ENCODE results near the gene NLRP9. TPM values are rescaled to one million over a fixed set of nuclear protein-coding genes. Genes with fewer than 3 reads are reported as not detected.

NLRP9 gene
- polyA plus RNA-seq, 4 donors, result 0.01 TPM; not detected in 2

DNA sequence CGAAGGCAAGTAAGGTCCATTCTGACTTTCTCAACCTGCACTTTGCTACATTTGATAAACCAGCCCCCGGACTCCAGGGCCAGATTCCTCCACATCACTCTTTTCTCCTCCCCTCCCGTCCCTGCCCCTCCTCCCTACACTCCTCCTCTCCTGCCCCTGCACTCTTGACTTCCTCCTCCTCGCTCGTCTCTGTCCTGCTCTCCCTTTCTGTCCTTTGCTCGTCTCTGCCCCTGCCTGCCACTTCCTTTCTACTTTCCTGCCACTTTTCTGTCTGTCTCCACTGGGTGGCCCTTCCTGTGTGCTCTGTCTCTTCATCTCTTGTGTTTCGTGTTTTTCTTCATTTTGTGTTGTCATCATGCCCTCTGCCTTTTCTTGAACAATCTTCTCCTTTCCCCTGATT lies 76.4 kb downstream of the NLRP9 start:
- WGBS, 3 donors, result 67 to 73% (median 70%) methylated on average over 7 of the region's 7 CpGs
- no peaks in the 10 kb centered on the region for H3K27me3 ChIP-seq (ENCODE audit: control insufficient read depth in 3 of 3, insufficient read depth in 3 of 3, low read length in 3 of 3)
- H3K4me3 ChIP-seq (ENCODE audit: low read depth in 1 of 3, low read length in 3 of 3), result no peak overlapping the region
- no peaks in the 10 kb centered on the region for H3K9me3 ChIP-seq (ENCODE audit: control insufficient read depth in 2 of 2, insufficient read depth in 1 of 2, low read depth in 1 of 2, low read length in 1 of 2)
- FAIRE-seq, result no peak
- no peak for DNase-seq
- peaks cover 38 to 93% (median 42%) of the 10 kb centered on the region in 3 donors for H3K36me3 ChIP-seq (ENCODE audit: control insufficient read depth in 3 of 3, insufficient read depth in 2 of 3, low read depth in 1 of 3, low read length in 3 of 3)
- no peak overlapping the region for H3K27ac ChIP-seq (ENCODE audit: low read depth in 1 of 3, low read length in 2 of 3)
- H3K4me1 ChIP-seq (ENCODE audit: control insufficient read depth in 3 of 3, insufficient read depth in 2 of 3, low read depth in 1 of 3, low read length in 2 of 3), result peaks cover 2 to 17% (median 8%) of the 10 kb centered on the region in 3 donors

DNA sequence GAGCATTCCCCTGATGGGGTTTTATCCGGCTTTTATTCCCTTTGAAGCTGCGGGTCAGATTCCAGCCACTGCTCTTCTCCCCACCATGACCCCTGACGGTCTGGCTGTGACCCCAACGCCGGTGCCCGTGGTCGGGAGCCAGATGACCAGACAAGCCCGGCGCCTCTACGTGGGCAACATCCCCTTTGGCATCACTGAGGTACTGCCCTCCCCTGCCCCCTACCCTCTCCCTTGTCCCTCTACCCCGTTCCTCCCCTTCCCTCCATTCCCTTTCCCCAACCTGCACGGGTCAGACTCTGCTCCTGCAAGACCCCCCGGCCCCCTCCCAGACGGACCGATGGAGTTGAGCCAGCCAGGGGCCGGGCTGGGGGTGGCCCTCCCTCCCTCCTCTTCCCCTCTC lies 77.2 kb downstream of the NLRP9 start:
- DNase-seq (no peak), FAIRE-seq (no peak)
- Histone ChIP-seq H3K9me3 (ENCODE audit: control insufficient read depth in 2 of 2, insufficient read depth in 1 of 2, low read depth in 1 of 2, low read length in 1 of 2) (no peaks in the 10 kb centered on the region), H3K27me3 (ENCODE audit: control insufficient read depth in 3 of 3, insufficient read depth in 3 of 3, low read length in 3 of 3) (no peaks in the 10 kb centered on the region), H3K27ac (ENCODE audit: low read depth in 1 of 3, low read length in 2 of 3) (no peak overlapping the region), H3K4me1 (ENCODE audit: control insufficient read depth in 3 of 3, insufficient read depth in 2 of 3, low read depth in 1 of 3, low read length in 2 of 3) (peaks cover 6 to 15% (median 7%) of the 10 kb centered on the region in 3 donors), H3K36me3 (ENCODE audit: control insufficient read depth in 3 of 3, insufficient read depth in 2 of 3, low read depth in 1 of 3, low read length in 3 of 3) (peaks cover 35 to 85% (median 36%) of the 10 kb centered on the region in 3 donors), H3K4me3 (ENCODE audit: low read depth in 1 of 3, low read length in 3 of 3) (no peak overlapping the region)
- 75 to 82% (median 79%) methylated on average over 16 of the region's 16 CpGs for WGBS, 3 donors

DNA sequence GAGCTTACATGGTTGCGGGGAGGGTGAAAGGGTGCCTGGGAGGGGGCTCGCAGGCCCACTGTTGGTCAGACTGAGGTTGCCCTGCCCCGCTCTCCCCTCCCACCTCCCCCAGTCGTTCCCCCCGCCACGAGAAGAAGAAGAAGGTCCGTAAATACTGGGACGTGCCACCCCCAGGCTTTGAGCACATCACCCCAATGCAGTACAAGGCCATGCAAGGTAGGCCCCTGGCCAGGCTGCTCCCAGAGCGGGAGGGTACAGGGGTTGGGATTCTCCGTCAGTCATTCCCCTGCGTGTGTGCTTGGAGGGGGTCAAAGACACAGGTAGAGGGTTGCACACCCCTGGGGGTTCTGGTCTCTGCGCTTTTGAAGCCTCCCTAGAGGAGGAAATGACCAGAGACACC lies 77.8 kb downstream of the NLRP9 start:
- DNase-seq, result no peak
- Histone ChIP-seq H3K27ac (ENCODE audit: low read depth in 1 of 3, low read length in 2 of 3) (no peak overlapping the region), H3K36me3 (ENCODE audit: control insufficient read depth in 3 of 3, insufficient read depth in 2 of 3, low read depth in 1 of 3, low read length in 3 of 3) (peaks cover 33 to 79% (median 35%) of the 10 kb centered on the region in 3 donors), H3K4me3 (ENCODE audit: low read depth in 1 of 3, low read length in 3 of 3) (no peak overlapping the region), H3K9me3 (ENCODE audit: control insufficient read depth in 2 of 2, insufficient read depth in 1 of 2, low read depth in 1 of 2, low read length in 1 of 2) (no peaks in the 10 kb centered on the region), H3K4me1 (ENCODE audit: control insufficient read depth in 3 of 3, insufficient read depth in 2 of 3, low read depth in 1 of 3, low read length in 2 of 3) (peaks cover 6 to 15% (median 7%) of the 10 kb centered on the region in 3 donors), H3K27me3 (ENCODE audit: control insufficient read depth in 3 of 3, insufficient read depth in 3 of 3, low read length in 3 of 3) (no peaks in the 10 kb centered on the region)
- WGBS, 3 donors, result 84 to 91% (median 88%) methylated on average over 12 of the region's 12 CpGs
- no peak for FAIRE-seq

DNA sequence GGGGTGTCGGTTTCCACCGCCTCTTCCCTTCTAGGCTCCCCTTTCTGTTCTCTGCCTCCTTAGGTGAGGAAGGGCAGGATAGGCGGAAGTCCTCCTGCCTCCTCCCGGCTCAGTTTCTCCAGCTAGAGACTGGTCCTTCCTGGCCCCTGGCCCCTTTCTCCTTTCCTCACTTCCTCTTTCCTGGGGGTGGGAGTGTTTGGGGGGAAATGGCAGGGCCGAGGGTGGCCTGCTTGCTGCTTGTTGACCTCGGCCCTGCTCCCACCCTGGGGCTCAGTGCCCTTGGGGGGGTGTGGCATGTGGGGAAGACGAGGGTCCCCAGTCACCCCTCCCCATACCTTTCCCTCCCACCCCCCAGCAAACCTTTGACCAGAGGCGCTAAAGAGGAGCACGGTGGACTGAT lies 78.4 kb downstream of the NLRP9 start:
- H3K4me1 ChIP-seq (ENCODE audit: control insufficient read depth in 3 of 3, insufficient read depth in 2 of 3, low read depth in 1 of 3, low read length in 2 of 3), result peaks cover 6 to 15% (median 7%) of the 10 kb centered on the region in 3 donors
- FAIRE-seq (no peak), DNase-seq (no peak)
- H3K27me3 ChIP-seq (ENCODE audit: control insufficient read depth in 3 of 3, insufficient read depth in 3 of 3, low read length in 3 of 3), result no peaks in the 10 kb centered on the region
- no peaks in the 10 kb centered on the region for H3K9me3 ChIP-seq (ENCODE audit: control insufficient read depth in 2 of 2, insufficient read depth in 1 of 2, low read depth in 1 of 2, low read length in 1 of 2)
- no peak overlapping the region for H3K27ac ChIP-seq (ENCODE audit: low read depth in 1 of 3, low read length in 2 of 3)
- WGBS, 3 donors, result 64 to 66% (median 65%) methylated on average over 9 of the region's 9 CpGs
- no peak overlapping the region for H3K4me3 ChIP-seq (ENCODE audit: low read depth in 1 of 3, low read length in 3 of 3)
- peaks cover 33 to 74% (median 35%) of the 10 kb centered on the region in 3 donors for H3K36me3 ChIP-seq (ENCODE audit: control insufficient read depth in 3 of 3, insufficient read depth in 2 of 3, low read depth in 1 of 3, low read length in 3 of 3)

DNA sequence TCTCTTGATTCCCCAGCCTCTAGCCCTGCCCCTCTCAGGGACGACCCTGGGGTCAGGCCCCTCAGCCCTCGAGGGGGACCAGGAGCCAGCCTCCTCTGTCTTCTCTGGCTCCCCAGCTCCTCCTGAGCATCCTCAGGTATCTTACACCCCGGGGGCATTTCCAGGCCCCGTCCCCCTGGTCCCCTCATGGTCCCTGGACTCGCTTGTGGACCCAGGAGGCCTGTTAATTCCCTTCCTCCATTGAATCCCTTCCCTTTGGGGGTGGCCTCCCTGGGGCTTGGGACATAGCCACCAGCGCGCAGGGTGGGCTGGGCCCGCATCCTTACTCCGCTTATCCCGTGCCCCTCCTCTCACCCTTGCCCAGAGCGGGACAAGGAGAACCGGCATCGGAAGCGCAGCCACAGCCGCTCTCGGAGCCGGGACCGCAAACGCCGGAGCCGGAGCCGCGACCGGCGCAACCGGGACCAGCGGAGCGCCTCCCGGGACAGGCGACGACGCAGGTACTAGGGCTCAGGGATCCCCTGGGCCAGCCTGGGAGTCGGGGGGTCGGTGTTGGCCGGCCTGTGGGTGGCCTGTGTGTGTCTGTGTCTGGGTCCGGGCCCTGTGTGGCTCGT lies 79.2 kb downstream of the NLRP9 start:
- peaks cover 29 to 65% (median 35%) of the 10 kb centered on the region in 3 donors for H3K36me3 ChIP-seq (ENCODE audit: control insufficient read depth in 3 of 3, insufficient read depth in 2 of 3, low read depth in 1 of 3, low read length in 3 of 3)
- no peaks in the 10 kb centered on the region for H3K9me3 ChIP-seq (ENCODE audit: control insufficient read depth in 2 of 2, insufficient read depth in 1 of 2, low read depth in 1 of 2, low read length in 1 of 2)
- FAIRE-seq (no peak), DNase-seq (no peak)
- no peak overlapping the region for H3K27ac ChIP-seq (ENCODE audit: low read depth in 1 of 3, low read length in 2 of 3)
- H3K4me3 ChIP-seq (ENCODE audit: low read depth in 1 of 3, low read length in 3 of 3), result no peak overlapping the region
- 87 to 91% (median 89%) methylated on average over 36 to 37 of the region's 37 CpGs for WGBS, 3 donors
- no peaks in the 10 kb centered on the region for H3K27me3 ChIP-seq (ENCODE audit: control insufficient read depth in 3 of 3, insufficient read depth in 3 of 3, low read length in 3 of 3)
- peaks cover 6 to 15% (median 7%) of the 10 kb centered on the region in 3 donors for H3K4me1 ChIP-seq (ENCODE audit: control insufficient read depth in 3 of 3, insufficient read depth in 2 of 3, low read depth in 1 of 3, low read length in 2 of 3)

Other genes with a start within 250 kb of the NLRP9 start
- 1 to 10 TPM in 1 of 4 donors, under 1 TPM in 2, not detected in 1; 0.49 to 2.2 (median 0.54) TPM for gene SSC5D, start 250.0 kb downstream of the NLRP9 start, polyA plus RNA-seq
- under 1 TPM in 1 of 4 donors, not detected in 3; 0.06 TPM for gene SBK2, start 201.3 kb downstream of the NLRP9 start, polyA plus RNA-seq
- under 1 TPM in 2 of 4 donors, not detected in 2; 0.18 to 0.39 TPM for gene SBK3, start 192.9 kb downstream of the NLRP9 start, polyA plus RNA-seq
- gene ZNF579, start 157.6 kb downstream of the NLRP9 start, polyA plus RNA-seq, result 10 to 100 TPM in 1 of 4 donors, 1 to 10 TPM in 3; 2.2 to 12.7 (median 4.8) TPM
- gene FIZ1, start 138.9 kb downstream of the NLRP9 start, polyA plus RNA-seq, result 10 to 100 TPM in 1 of 4 donors, 1 to 10 TPM in 3; 7.2 to 13.0 (median 7.4) TPM
- 10 to 100 TPM; 23.2 to 63.5 (median 45.7) TPM for gene ZNF524, start 138.1 kb downstream of the NLRP9 start, polyA plus RNA-seq
- 10 to 100 TPM in 1 of 4 donors, 1 to 10 TPM in 3; 4.0 to 10.3 (median 5.5) TPM for gene ZNF865, start 132.8 kb downstream of the NLRP9 start, polyA plus RNA-seq
- 10 to 100 TPM in 3 of 4 donors, 1 to 10 TPM in 1; 9.5 to 16.3 (median 11.0) TPM for gene ZNF784, start 113.8 kb downstream of the NLRP9 start, polyA plus RNA-seq
- 10 to 100 TPM in 3 of 4 donors, 1 to 10 TPM in 1; 8.3 to 28.5 (median 16.6) TPM for gene ZNF580, start 97.4 kb downstream of the NLRP9 start, polyA plus RNA-seq
- 10 to 100 TPM; 15.9 to 29.2 (median 23.3) TPM for gene ZNF581, start 94.8 kb downstream of the NLRP9 start, polyA plus RNA-seq
- gene CCDC106, start 90.2 kb downstream of the NLRP9 start, polyA plus RNA-seq, result 10 to 100 TPM in 1 of 4 donors, 1 to 10 TPM in 3; 2.5 to 12.1 (median 5.6) TPM
- 100 to 1,000 TPM in 2 of 4 donors, 10 to 100 TPM in 2; 74.0 to 161 (median 115) TPM for gene U2AF2, start 83.4 kb downstream of the NLRP9 start, polyA plus RNA-seq
- 100 to 1,000 TPM; 149 to 193 (median 168) TPM for gene EPN1, start 63.2 kb downstream of the NLRP9 start, polyA plus RNA-seq
- under 1 TPM in 2 of 4 donors, not detected in 2; 0.04 to 0.25 TPM for gene RFPL4A, start 20.7 kb upstream of the NLRP9 start, polyA plus RNA-seq
- not detected for gene RFPL4AL1, start 30.7 kb upstream of the NLRP9 start, polyA plus RNA-seq
- gene NLRP11, start 93.6 kb upstream of the NLRP9 start, polyA plus RNA-seq, result under 1 TPM in 2 of 4 donors, not detected in 2; 0.07 to 0.10 TPM
- gene NLRP4, start 98.1 kb upstream of the NLRP9 start, polyA plus RNA-seq, result under 1 TPM in 1 of 4 donors, not detected in 3; 0.09 TPM
- gene NLRP13, start 193.9 kb upstream of the NLRP9 start, polyA plus RNA-seq, result not detected
- not detected for gene NLRP8, start 209.4 kb upstream of the NLRP9 start, polyA plus RNA-seq
- gene NLRP5, start 248.4 kb upstream of the NLRP9 start, polyA plus RNA-seq, result not detected

All from small intestine (tissue), 7 donors.